Neural cell (in vitro differentiated cells): ENCODE data around the gene TMOD2. TPM values are rescaled to one million over a fixed set of nuclear protein-coding genes. Genes with fewer than 3 reads are reported as not detected.

ENCODE experiments used
- H2AFZ ChIP-seq: fragments of 200-600, 300-800 bp; sonication (generic), shearing (Covaris generic); 2 replicates; pipeline ENCODE4 v1.6.0; 2014; ENCODE audit warnings: low read depth, mild to moderate bottlenecking, antibody characterized with exemption, low read length, moderate library complexity
- H3F3A ChIP-seq: fragments of 200-600 bp; shearing (Covaris generic); 2 replicates; pipeline ENCODE4 v1.6.1; 2016; ENCODE audit warnings: mild to moderate bottlenecking, moderate library complexity, mixed read lengths, antibody characterized with exemption, low read length; ENCODE audit not compliant: insufficient read depth, poor library complexity, severe bottlenecking
- H3K27ac ChIP-seq: fragments of 200-600, 300-800 bp; sonication (generic), shearing (Covaris generic); 2 replicates; pipeline ENCODE4 v1.5.1; 2014; ENCODE audit warnings: mild to moderate bottlenecking, low read length, moderate library complexity
- H3K27me3 ChIP-seq: fragments of 300-800, 200-600 bp; sonication (generic), shearing (Covaris generic); 2 replicates; pipeline ENCODE4 v1.6.0; 2014; ENCODE audit warnings: mild to moderate bottlenecking, low read depth, low read length, moderate library complexity; ENCODE audit not compliant: insufficient read depth
- H3K36me3 ChIP-seq: fragments of 300-800, 200-600 bp; sonication (generic), shearing (Covaris generic); 2 replicates; pipeline ENCODE4 v1.5.1; 2014; ENCODE audit warnings: mild to moderate bottlenecking, antibody characterized with exemption, low read length, moderate library complexity; ENCODE audit not compliant: insufficient read depth
- H3K4me2 ChIP-seq: fragments of 300-800, 200-600 bp; sonication (generic), shearing (Covaris generic); 2 replicates; pipeline ENCODE4 v1.6.0; 2014; ENCODE audit warnings: mild to moderate bottlenecking, low read length
- H3K4me3 ChIP-seq: fragments of 300-800, 200-600 bp; sonication (generic), shearing (Covaris generic); 2 replicates; pipeline ENCODE4 v1.5.1; 2014; ENCODE audit warnings: mild to moderate bottlenecking, low read length, moderate library complexity
- H3K79me2 ChIP-seq: fragments of 200-600 bp; shearing (Covaris generic); replicated peaks from 2 replicates; pipeline ENCODE4 v1.6.0; 2014; ENCODE audit warnings: mild to moderate bottlenecking, low read length, moderate library complexity; ENCODE audit not compliant: insufficient read depth
- H3K9ac ChIP-seq: fragments of 300-800, 200-600 bp; sonication (generic), shearing (Covaris generic); 2 replicates; pipeline ENCODE4 v1.6.1; 2016; ENCODE audit warnings: mild to moderate bottlenecking, low read length, mixed read lengths
- H3K9me2 ChIP-seq: fragments of 200-600 bp; shearing (Covaris generic); 2 replicates; pipeline ENCODE4 v1.6.1; 2016; ENCODE audit warnings: mild to moderate bottlenecking, low read length, mixed read lengths; ENCODE audit not compliant: insufficient read depth
- H3K9me3 ChIP-seq: fragments of 200-600, 300-800 bp; sonication (generic), shearing (Covaris generic); 2 replicates; pipeline ENCODE4 v1.6.1; 2016; ENCODE audit warnings: mild to moderate bottlenecking, mixed run types, low read length, moderate library complexity, mixed read lengths
- H4K20me1 ChIP-seq: fragments of 200-600 bp; shearing (Covaris generic); 2 replicates; pipeline ENCODE4 v1.6.1; 2016; ENCODE audit warnings: mild to moderate bottlenecking, mixed run types; ENCODE audit not compliant: insufficient read depth
- EP300 ChIP-seq: fragments of 450-650 bp; conservative IDR thresholded peaks from 2 replicates; pipeline ENCODE4 v1.6.1; 2014; ENCODE audit warnings: antibody characterized with exemption, mild to moderate bottlenecking, moderate library complexity; ENCODE audit not compliant: poor library complexity, severe bottlenecking
- EZH2 ChIP-seq: fragments of 200-600, 300-800 bp; shearing (Covaris generic), sonication (generic); IDR thresholded peaks from 2 replicates; pipeline ENCODE4 v1.6.1; 2014; ENCODE audit warnings: antibody characterized with exemption, low read length, borderline replicate concordance, mild to moderate bottlenecking; ENCODE audit not compliant: insufficient read depth, poor library complexity, severe bottlenecking
- MXI1 ChIP-seq: fragments of 450-650 bp; conservative IDR thresholded peaks from 2 replicates; pipeline ENCODE4 v1.6.1; 2014; ENCODE audit warnings: antibody characterized with exemption, mild to moderate bottlenecking; ENCODE audit not compliant: poor library complexity, severe bottlenecking
- POLR2AphosphoS5 ChIP-seq: IDR thresholded peaks from 2 replicates; pipeline ENCODE4 v1.6.1; 2012
- RAD21 ChIP-seq: fragments of 450-650 bp; conservative IDR thresholded peaks from 2 replicates; pipeline ENCODE4 v1.6.1; 2014; ENCODE audit warnings: antibody characterized with exemption, mild to moderate bottlenecking, moderate library complexity
- REST ChIP-seq: IDR thresholded peaks from 2 replicates; pipeline ENCODE4 v1.6.1; 2012; ENCODE audit warnings: borderline replicate concordance
- SMC3 ChIP-seq: fragments of 450-650 bp; conservative IDR thresholded peaks from 2 replicates; pipeline ENCODE4 v1.6.1; 2014; ENCODE audit warnings: antibody characterized with exemption, mild to moderate bottlenecking, moderate library complexity; ENCODE audit not compliant: poor library complexity
- TAF1 ChIP-seq: IDR thresholded peaks from 2 replicates; pipeline ENCODE4 v1.6.1; 2012; ENCODE audit warnings: low read depth
- polyA plus RNA-seq: library from polyadenylated mRNA; depleted of rRNA; stranded (reverse); fragments of >200 nt; gene quantifications from 2 replicates; pipeline ENCODE4 v1.2.3, GENCODE V29; 2014
- TF ChIP-seq, protein P1 (sequence below): fragments of 450-650 bp; IDR thresholded peaks from 2 replicates; pipeline ENCODE4 v1.5.1; 2014; ENCODE audit warnings: antibody characterized with exemption, mild to moderate bottlenecking, moderate library complexity; ENCODE audit not compliant: poor library complexity, severe bottlenecking

TMOD2 gene
- polyA plus RNA-seq, 1 donor from 2014 or later, result 79.9 TPM

GRCh38 chr15:51825698-51826097, 74.3 kb downstream of the TMOD2 start:
- no peaks in the 10 kb centered on the region for H3K27me3 ChIP-seq
- H3K9ac ChIP-seq, result no peak overlapping the region
- no peak overlapping the region for H3K4me2 ChIP-seq

DNA sequence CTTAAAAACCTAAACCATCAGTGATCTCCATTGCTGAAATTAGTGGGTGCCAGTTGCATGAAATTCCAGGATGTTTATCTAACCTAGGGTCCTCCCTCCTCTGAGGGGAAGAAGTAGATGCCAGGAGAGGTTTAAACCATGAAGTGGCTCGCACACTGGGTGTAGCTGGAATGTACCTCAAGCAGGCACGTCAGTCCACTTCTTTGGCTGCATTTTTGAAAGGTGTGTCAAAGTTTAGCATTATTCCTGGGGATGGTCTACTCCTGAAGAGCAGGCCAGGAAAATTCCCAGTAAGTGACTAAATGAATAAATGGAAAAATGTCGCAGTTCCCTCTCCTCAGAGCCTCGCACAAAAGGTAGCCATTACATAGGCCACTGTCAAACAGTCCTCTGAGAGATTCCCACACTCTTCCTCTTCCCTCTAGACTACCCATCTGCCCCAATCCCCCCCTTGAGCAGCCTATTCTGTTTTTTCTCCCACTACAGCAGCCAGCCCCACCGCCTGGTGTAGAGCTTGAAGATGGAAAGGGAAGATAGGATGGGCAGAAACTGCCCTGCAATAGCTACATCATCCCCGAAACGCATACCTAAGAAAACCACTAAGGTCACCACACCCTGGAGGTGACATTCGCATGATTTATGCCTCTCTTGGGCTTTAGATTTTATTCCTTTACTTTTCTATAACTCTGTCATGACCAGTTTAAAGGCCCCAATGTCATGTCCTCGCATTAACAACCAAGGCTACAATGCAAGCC, 77.4 kb downstream of the TMOD2 start:
- no peak overlapping the region for H3K27ac ChIP-seq
- peak overlapping the region; percentile 91 for H3K4me3 ChIP-seq
- no peak overlapping the region for H3K9ac ChIP-seq

More at GRCh38 chr15:51825698-51826097, 74.3 kb downstream of the TMOD2 start:
- H3K79me2 ChIP-seq, result peaks cover 7% of the 10 kb centered on the region
- H3K4me3 ChIP-seq, result no peak overlapping the region
- H3K36me3 ChIP-seq, result no peaks in the 10 kb centered on the region
- no peaks in the 10 kb centered on the region for H3F3A ChIP-seq
- no peak overlapping the region for H2AFZ ChIP-seq
- no peak overlapping the region for H3K27ac ChIP-seq
- H3K9me3 ChIP-seq, result no peaks in the 10 kb centered on the region
- H4K20me1 ChIP-seq, result no peaks in the 10 kb centered on the region
- H3K9me2 ChIP-seq, result no peaks in the 10 kb centered on the region
- TF ChIP-seq SMC3 (no peak), EP300 (no peak), EZH2 (no peak), MXI1 (no peak)

More for the DNA sequence above, 77.4 kb downstream of the TMOD2 start:
- Histone ChIP-seq H3K9me2 (no peaks in the 10 kb centered on the region), H3K36me3 (no peaks in the 10 kb centered on the region), H3K4me2 (no peak overlapping the region), H3K9me3 (no peaks in the 10 kb centered on the region), H3F3A (no peaks in the 10 kb centered on the region), H4K20me1 (no peaks in the 10 kb centered on the region), H2AFZ (peak overlapping the region; percentile 47), H3K27me3 (no peaks in the 10 kb centered on the region), H3K79me2 (peaks cover 25% of the 10 kb centered on the region)
- TF ChIP-seq EZH2 (no peak), RAD21 (no peak), TAF1 (no peak), MXI1 (no peak), SMC3 (no peak), REST (no peak), EP300 (no peak), POLR2AphosphoS5 (no peak)
- TF ChIP-seq, protein P1, sequence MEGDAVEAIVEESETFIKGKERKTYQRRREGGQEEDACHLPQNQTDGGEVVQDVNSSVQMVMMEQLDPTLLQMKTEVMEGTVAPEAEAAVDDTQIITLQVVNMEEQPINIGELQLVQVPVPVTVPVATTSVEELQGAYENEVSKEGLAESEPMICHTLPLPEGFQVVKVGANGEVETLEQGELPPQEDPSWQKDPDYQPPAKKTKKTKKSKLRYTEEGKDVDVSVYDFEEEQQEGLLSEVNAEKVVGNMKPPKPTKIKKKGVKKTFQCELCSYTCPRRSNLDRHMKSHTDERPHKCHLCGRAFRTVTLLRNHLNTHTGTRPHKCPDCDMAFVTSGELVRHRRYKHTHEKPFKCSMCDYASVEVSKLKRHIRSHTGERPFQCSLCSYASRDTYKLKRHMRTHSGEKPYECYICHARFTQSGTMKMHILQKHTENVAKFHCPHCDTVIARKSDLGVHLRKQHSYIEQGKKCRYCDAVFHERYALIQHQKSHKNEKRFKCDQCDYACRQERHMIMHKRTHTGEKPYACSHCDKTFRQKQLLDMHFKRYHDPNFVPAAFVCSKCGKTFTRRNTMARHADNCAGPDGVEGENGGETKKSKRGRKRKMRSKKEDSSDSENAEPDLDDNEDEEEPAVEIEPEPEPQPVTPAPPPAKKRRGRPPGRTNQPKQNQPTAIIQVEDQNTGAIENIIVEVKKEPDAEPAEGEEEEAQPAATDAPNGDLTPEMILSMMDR, result no peak
